HepG2 (cell line): ENCODE results near the gene HOXC4. TPM values are rescaled to one million over a fixed set of nuclear protein-coding genes. Genes with fewer than 3 reads are reported as not detected.
"Not testable (repeated sequence)": the region's sequence is repeated elsewhere in the genome, so short reads cannot be mapped to it uniquely, and the experiment has no call there.

Experiments
- ATAC-seq: fragments of 200-7000 bp; cut with Tn5 transposase; 3 replicates; pipeline ENCODE4 v1.9.1; 2020; ENCODE audit warnings: mild to moderate bottlenecking, moderate library complexity
- BruUV-seq: library from RNA; stranded (reverse); fragments of 400-500 nt; replicated peaks from 2 replicates; lab custom pipeline; 2021; lab: Mats Ljungman, UMichigan
- CTCF ChIA-PET: fragments of 300-600 bp; formaldehyde crosslinking; extraction: SDS; loops from one replicate; lab custom pipeline; 2021; ENCODE audit warnings: low total read pairs, inconsistent platforms, low intra/inter-chr PET ratio; lab: Yijun Ruan, JAX
- POLR2A ChIA-PET: fragments of 350-600 bp; sonication (Branson Sonifier 250); formaldehyde crosslinking; loops from one replicate; lab custom pipeline; 2020; ENCODE audit warnings: antibody characterized with exemption, inconsistent platforms; lab: Yijun Ruan, JAX
- DNase-seq: peaks from one replicate; pipeline ENCODE4 v3.0.0-alpha.2; 2015; ENCODE audit warnings: low spot score
- FAIRE-seq: peaks from 3 replicates; lab custom pipeline; 2011; peaks lifted over from hg19 to GRCh38; lab: Jason Lieb, UNC
- H2AFZ ChIP-seq: one replicate; pipeline ENCODE4 v1.6.1; 2011; ENCODE audit warnings: low read length, inconsistent platforms
- H3K27ac ChIP-seq: fragments of 300-600 bp; 3 replicates; pipeline ENCODE4 v1.8.0; 2011; ENCODE audit warnings: mixed run types, mild to moderate bottlenecking, mixed read lengths, low read length, inconsistent platforms; ENCODE audit not compliant: insufficient read depth; ENCODE audit errors: extremely low read length
- H3K27me3 ChIP-seq, 2 experiments: fragments of 200-600 bp in 1 of 2; 2 replicates in 1 of 2; 3 replicates in 1 of 2; pipeline versions ENCODE4 v1.6.0 to v1.8.0; 2011; ENCODE audit warnings: low read length in 2 of 2, mild to moderate bottlenecking in 2 of 2, moderate library complexity in 2 of 2, inconsistent platforms in 1 of 2; ENCODE audit not compliant: insufficient read depth in 2 of 2, control insufficient read depth in 1 of 2
- H3K36me3 ChIP-seq, 2 experiments: fragments of 200-600 bp in 1 of 2; replicated peaks in 1 of 2; 2 replicates in 1 of 2; 3 replicates in 1 of 2; pipeline versions ENCODE4 v1.5.1 to v1.8.0; 2011; ENCODE audit warnings: low read length in 2 of 2, inconsistent platforms in 1 of 2; ENCODE audit not compliant: insufficient read depth in 2 of 2, control insufficient read depth in 1 of 2
- H3K4me1 ChIP-seq: 2 replicates; pipeline ENCODE4 v1.5.1; 2012; ENCODE audit warnings: low read length, inconsistent platforms; ENCODE audit not compliant: insufficient read depth
- H3K4me2 ChIP-seq: 2 replicates; pipeline ENCODE4 v1.6.0; 2011; ENCODE audit warnings: low read depth, low read length, inconsistent platforms
- H3K4me3 ChIP-seq, 3 experiments: fragments of 200-600 bp in 1 of 3; sonication (generic), shearing (Covaris generic) in 1 of 3; replicated peaks in 1 of 3; 2 replicates each; pipeline ENCODE4 v1.5.1; 2011 to 2016; ENCODE audit warnings: low read length in 3 of 3, inconsistent platforms in 2 of 3, low read depth in 2 of 3, mild to moderate bottlenecking in 2 of 3, control low read depth in 1 of 3, mixed read lengths in 1 of 3; ENCODE audit not compliant: insufficient read depth in 1 of 3
- H3K79me2 ChIP-seq: one replicate; pipeline ENCODE4 v1.6.1; 2011; ENCODE audit warnings: low read length, inconsistent platforms; ENCODE audit not compliant: insufficient read depth
- H3K9ac ChIP-seq: 2 replicates; pipeline ENCODE4 v1.6.0; 2011; ENCODE audit warnings: mild to moderate bottlenecking, low read depth, low read length, inconsistent platforms; ENCODE audit not compliant: insufficient read depth
- H3K9me3 ChIP-seq: 2 replicates; pipeline ENCODE4 v1.5.1; 2012; ENCODE audit warnings: mild to moderate bottlenecking, low read length
- H4K20me1 ChIP-seq: 2 replicates; pipeline ENCODE4 v1.6.0; 2011; ENCODE audit warnings: inconsistent platforms, mild to moderate bottlenecking, low read length, moderate library complexity; ENCODE audit not compliant: insufficient read depth
- CEBPB ChIP-seq: IDR thresholded peaks from 2 replicates; pipeline ENCODE4 v1.6.1; 2011; ENCODE audit warnings: low read depth, low read length, improper control_type of control experiment, borderline replicate concordance
- CEBPG ChIP-seq: IDR thresholded peaks from 2 replicates; pipeline ENCODE4 v1.6.1; 2016
- RAD51 ChIP-seq: fragments of 450-650 bp; IDR thresholded peaks from 2 replicates; pipeline ENCODE4 v1.6.1; 2016; ENCODE audit warnings: borderline replicate concordance
- WGBS: methylation state at CpG from one replicate; pipeline ENCODE4 v1.1.6; 2017; ENCODE audit warnings: low lambda C conversion rate; 5-methylcytosine and 5-hydroxymethylcytosine counted together
- in situ Hi-C: cut with HindIII; loops from 2 replicates; pipeline ENCODE4 v1.10.0; 2017; ENCODE audit warnings: low pct_unique_long_range_greater_than_20kb; ENCODE audit not compliant: extremely low pct_ligation_motif_present
- intact Hi-C: fragments of 100-400 bp; cut with micrococcal nuclease; formaldehyde crosslinking; loops from one replicate; pipeline ENCODE4 v1.10.0; 2022; ENCODE audit not compliant: unreplicated experiment
- polyA plus RNA-seq, 8 experiments: library from polyadenylated mRNA; depleted of rRNA in 3 of 8; stranded (reverse) in 7 of 8; unstranded in 1 of 8; fragments of >200 nt; fragmentation: Illumina TruSeq in 4 of 8; extraction: Trizol in 4 of 8; gene quantifications; 2 replicates each; pipeline versions ENCODE4 v1.2.1 to v1.2.3, GENCODE V29; 2011 to 2016; ENCODE audit warnings: low read depth in 4 of 8, missing spikeins in 1 of 8, mixed read lengths in 1 of 8; ENCODE audit not compliant: insufficient read depth in 1 of 8
- total RNA-seq, 5 experiments: library from RNA; depleted of rRNA; stranded (reverse); fragments of >200 nt; fragmentation: Illumina TruSeq; extraction: Trizol; gene quantifications; 2 replicates each; pipeline ENCODE4 v1.2.3, GENCODE V29; 2016; ENCODE audit warnings: low read depth in 1 of 5

Gene HOXC4
- total and polyA plus RNA-seq, 2 of the 13 experiments (the other 11 are each of a cell fraction or from before 2014, with no cell fraction given), result not detected

DNA sequence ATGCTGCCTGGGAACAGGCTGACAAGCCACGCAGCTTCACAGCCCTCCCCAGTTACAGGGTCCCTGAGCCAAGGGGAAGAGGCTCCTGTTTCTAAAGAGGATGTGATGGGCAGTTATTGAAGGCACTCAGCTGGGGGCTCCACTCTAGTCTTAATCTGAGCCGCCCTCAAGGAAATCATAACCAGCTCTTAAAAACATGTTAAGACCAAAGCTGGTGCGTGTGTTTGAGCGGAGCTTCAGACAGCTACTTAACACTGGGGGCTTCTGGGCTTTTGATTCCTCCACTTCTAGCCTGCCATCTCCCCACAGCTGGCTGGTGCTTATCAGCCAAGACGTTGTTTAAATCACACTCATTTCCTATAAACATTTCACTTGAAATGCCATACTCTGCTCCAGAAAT is 42.3 kb downstream of the HOXC4 start:
- H3K27ac ChIP-seq, H3K79me2 ChIP-seq, CTCF ChIA-PET, ATAC-seq, FAIRE-seq, BruUV-seq, H2AFZ ChIP-seq, H4K20me1 ChIP-seq, H3K4me2 ChIP-seq, H3K9ac ChIP-seq, DNase-seq, POLR2A ChIA-PET, H3K36me3 ChIP-seq, H3K27me3 ChIP-seq, H3K4me3 ChIP-seq, intact Hi-C loops, H3K9me3 ChIP-seq, in situ Hi-C loops, H3K4me1 ChIP-seq: not testable (repeated sequence)
- WGBS, result 52% methylated on average over 5 of the region's 5 CpGs

DNA sequence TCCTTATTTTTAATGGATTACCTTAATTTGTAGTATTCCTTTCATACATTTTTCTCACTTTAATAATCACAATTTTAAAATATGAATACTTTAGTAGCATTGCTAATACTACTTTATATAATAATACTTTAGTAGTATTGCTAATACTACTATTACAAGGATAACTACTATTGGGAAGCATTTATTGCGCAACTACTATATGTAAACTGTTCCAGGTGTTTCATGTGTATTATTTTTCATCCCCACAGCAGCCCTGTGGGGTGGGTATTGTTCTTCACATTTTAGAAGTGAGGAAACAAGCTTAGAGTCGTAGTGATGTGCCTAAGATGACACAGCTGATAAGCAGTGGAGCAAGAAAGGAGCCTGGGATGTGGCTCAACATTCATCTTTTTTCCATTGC is 45.0 kb downstream of the HOXC4 start:
- POLR2A ChIA-PET, H3K9me3 ChIP-seq, FAIRE-seq, intact Hi-C loops, H3K4me2 ChIP-seq, H3K79me2 ChIP-seq, H3K9ac ChIP-seq, H2AFZ ChIP-seq, H4K20me1 ChIP-seq, ATAC-seq, in situ Hi-C loops, CTCF ChIA-PET, H3K4me1 ChIP-seq, H3K27me3 ChIP-seq, H3K4me3 ChIP-seq, H3K27ac ChIP-seq, H3K36me3 ChIP-seq, DNase-seq, BruUV-seq: not testable (repeated sequence)
- TF ChIP-seq CEBPG (CRISPR knock-in tag), result peak; percentile 33
- peak; percentile 77 for TF ChIP-seq CEBPB
- WGBS, result 48% methylated on average over 2 of the region's 2 CpGs

- H4K20me1 ChIP-seq, H3K9me3 ChIP-seq, CTCF ChIA-PET, H3K9ac ChIP-seq, H3K27me3 ChIP-seq, intact Hi-C loops, ATAC-seq, H3K79me2 ChIP-seq, H3K4me2 ChIP-seq, in situ Hi-C loops, H3K36me3 ChIP-seq: not testable (repeated sequence)
- TF ChIP-seq RAD51, result peak; percentile 52; the same call in 1 of the 2 replicates
- TF ChIP-seq, all 625 proteins: peak for 1; not testable (repeated sequence) for 624
- 35% methylated on average over 6 of the region's 6 CpGs for WGBS
- DNase-seq, POLR2A ChIA-PET, H3K4me1 ChIP-seq, FAIRE-seq, BruUV-seq, H3K27ac ChIP-seq, H3K4me3 ChIP-seq, H2AFZ ChIP-seq: not testable (repeated sequence)
These were observed 47.0 kb downstream of the HOXC4 start for GRCh38 chr12:54100588-54100987.

DNA sequence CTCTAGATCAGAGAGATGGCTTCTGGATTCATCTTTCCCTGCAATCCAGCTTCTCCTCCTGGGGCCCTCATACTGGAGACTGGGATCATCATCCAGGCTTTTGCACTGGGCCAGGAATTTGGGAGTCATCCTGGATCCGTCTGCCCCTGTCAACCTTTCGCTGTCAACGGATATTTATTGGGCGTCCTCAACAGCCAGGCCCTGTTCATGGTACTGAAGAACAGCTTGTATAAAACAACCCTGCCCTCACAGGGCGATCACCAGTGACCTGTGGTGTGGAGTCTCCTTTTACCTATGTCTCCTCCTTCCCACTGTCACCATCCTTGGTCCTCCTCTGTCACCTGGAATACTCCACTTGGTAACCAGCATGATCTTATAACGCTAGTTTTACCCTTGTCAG is 48.6 kb downstream of the HOXC4 start:
- in situ Hi-C loops, H3K79me2 ChIP-seq, BruUV-seq, H3K27ac ChIP-seq, DNase-seq, H3K4me3 ChIP-seq, FAIRE-seq, H3K9ac ChIP-seq, H3K36me3 ChIP-seq, ATAC-seq, H3K4me1 ChIP-seq, H3K27me3 ChIP-seq, H4K20me1 ChIP-seq, POLR2A ChIA-PET, intact Hi-C loops, H3K4me2 ChIP-seq, H3K9me3 ChIP-seq, H2AFZ ChIP-seq, CTCF ChIA-PET: not testable (repeated sequence)
- WGBS, result 61% methylated on average over 6 of the region's 6 CpGs
